LNCaP clone FGC (cell line): ENCODE data around the gene EEPD1.

Source experiments
- DNase-seq: peaks from one replicate; pipeline ENCODE4 v3.0.0-alpha.2; 2011; ENCODE audit warnings: low read depth
- H3K4me3 ChIP-seq: 2 replicates; pipeline ENCODE4 v1.5.1; 2011; ENCODE audit warnings: mild to moderate bottlenecking, low read depth, low read length, control low read depth
- CTCF ChIP-seq: IDR thresholded peaks from 2 replicates; pipeline ENCODE4 v1.5.1; 2012; ENCODE audit warnings: mild to moderate bottlenecking; ENCODE audit not compliant: control insufficient read depth, insufficient read depth; ENCODE audit errors: extremely low read depth

EEPD1 gene

GRCh38 chr7:36182854-36183604 is 30.0 kb downstream of the EEPD1 start:
- DNase-seq = no peak
- H3K4me3 ChIP-seq = no peak overlapping the region
- no peak for TF ChIP-seq CTCF

DNA sequence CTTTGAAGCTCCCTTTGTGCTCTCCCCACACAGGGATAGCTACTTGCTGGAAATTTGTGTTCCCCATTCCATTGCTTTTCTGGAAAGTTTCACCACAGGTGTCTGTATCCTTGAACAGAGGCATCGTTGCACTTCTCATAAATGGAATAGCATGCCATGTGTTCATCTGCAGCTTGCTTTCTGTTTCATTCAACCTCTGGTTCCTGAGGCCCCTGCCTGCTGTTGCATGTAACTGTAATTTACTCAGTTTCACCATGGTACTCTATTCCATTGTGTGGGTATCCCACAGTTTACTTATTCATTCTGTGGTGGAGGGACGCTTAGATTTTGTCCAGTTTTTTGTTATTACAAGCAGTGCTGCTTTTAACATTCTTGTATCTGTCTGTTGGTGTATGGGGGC is 32.0 kb downstream of the EEPD1 start:
- TF ChIP-seq CTCF = no peak
- no peak overlapping the region for H3K4me3 ChIP-seq
- no peak for DNase-seq

GRCh38 chr7:36185756-36186155 is 32.7 kb downstream of the EEPD1 start:
- no peak overlapping the region for H3K4me3 ChIP-seq
- no peak for DNase-seq

DNA sequence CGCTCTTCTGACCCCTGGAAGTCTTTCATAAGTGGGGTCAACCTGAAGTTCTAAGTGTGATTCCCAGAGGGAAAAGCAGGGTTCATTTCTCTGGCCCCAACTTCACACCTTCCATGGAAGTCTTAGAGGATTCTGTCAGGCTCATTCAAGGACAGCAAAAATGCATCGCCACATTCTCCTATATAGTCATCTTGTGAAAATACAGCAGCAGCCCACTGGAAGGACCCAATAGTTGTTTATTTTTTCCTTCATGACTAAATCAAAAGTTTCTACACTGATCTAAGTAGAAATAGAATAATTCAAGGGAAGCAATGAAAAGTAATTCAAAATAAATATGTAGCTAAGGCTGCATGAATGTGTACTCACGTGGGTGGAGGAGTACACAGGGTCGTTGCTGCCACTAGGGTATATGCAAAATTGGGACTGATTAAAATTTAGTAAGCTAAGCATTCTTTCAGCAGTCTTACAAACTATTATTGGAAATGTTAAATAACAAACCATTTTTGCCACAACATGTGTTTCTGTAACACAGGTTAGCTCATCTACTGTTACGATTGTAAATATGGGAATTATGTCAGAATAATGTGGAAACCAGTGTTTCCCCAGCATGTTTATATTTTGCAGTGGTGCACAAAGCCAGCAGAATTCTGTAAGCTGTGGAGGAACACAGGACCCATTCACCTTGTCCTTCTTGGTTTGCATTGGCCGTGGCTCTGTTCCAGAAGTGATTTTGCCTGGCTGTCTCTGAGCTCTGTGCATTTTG is 33.5 kb downstream of the EEPD1 start:
- TF ChIP-seq CTCF = no peak
- peak; percentile 87 for DNase-seq
- no peak overlapping the region for H3K4me3 ChIP-seq

More at GRCh38 chr7:36185756-36186155, 32.7 kb downstream of the EEPD1 start:
- no peak for TF ChIP-seq CTCF

DNA sequence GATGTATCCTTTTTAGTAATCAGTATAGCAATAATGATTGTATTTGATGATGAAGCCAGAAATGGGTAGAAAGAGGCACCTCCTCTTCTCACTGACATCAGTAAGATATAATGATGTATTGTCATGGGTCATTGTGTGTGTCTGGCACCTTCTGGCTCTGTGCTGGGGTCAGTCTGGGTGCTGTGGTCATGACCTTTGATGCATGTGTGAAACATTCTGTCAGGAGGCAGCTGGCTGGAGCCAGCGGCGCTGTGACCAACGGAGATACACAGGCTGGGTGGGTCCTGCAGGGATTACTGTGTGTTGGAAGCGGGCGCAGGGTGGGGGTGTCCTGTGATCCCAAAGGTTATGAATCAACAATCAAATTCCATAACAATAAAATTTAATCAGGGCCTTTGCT is 35.2 kb downstream of the EEPD1 start:
- no peak for TF ChIP-seq CTCF
- H3K4me3 ChIP-seq = no peak overlapping the region
- DNase-seq = no peak

DNA sequence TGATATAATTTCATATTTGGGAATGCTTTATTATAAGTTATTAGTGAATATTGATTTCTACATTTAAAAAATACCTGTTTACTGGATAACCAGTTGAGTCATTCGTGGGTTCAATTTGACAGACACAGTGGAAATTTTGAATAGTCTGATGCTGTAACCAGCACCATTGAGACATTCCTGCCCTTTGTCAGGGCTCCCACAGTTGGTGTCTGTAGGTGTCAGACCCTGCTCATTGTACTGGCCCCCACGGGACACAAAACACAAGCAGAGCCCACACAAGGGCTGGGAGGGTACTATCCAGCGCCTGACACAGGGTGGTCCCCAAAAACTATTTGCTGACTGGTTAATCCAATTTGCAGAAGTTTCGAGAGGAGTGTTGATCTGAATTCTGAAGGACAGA is 35.9 kb downstream of the EEPD1 start:
- no peak for TF ChIP-seq CTCF
- no peak overlapping the region for H3K4me3 ChIP-seq
- DNase-seq = no peak
